Right atrium auricular region (tissue), 2 donors: ENCODE results near the gene DLX6. TPM values are rescaled to one million over a fixed set of nuclear protein-coding genes. Genes with fewer than 3 reads are reported as not detected.
A peak's percentile ranks its signal among the peaks of the same experiment; 100 is the strongest.

ENCODE experiments used
- DNase-seq: peaks from one replicate; pipeline ENCODE4 v3.0.0-alpha.2; 2019; ENCODE audit warnings: low spot score
- H3K27ac ChIP-seq, 2 donors: fragments of 200-600 bp; sonication (generic); 1 replicate in 1 of 2; 2 replicates in 1 of 2; pipeline ENCODE4 v1.5.1; 2016 to 2019
- H3K27me3 ChIP-seq, 2 donors: fragments of 200-600 bp; sonication (generic); one replicate each; pipeline versions ENCODE4 v1.5.1 to v1.6.0; 2017 to 2019
- H3K36me3 ChIP-seq: fragments of 200-600 bp; sonication (generic); one replicate; pipeline ENCODE4 v1.5.1; 2016
- H3K4me1 ChIP-seq, 2 donors: fragments of 200-600 bp; sonication (generic); one replicate each; pipeline versions ENCODE4 v1.5.1 to v1.6.0; 2017 to 2019
- H3K4me3 ChIP-seq, 2 donors: fragments of 200-600 bp; sonication (generic); 1 replicate in 1 of 2; 2 replicates in 1 of 2; pipeline ENCODE4 v1.5.1; 2017 to 2019; ENCODE audit warnings: mild to moderate bottlenecking in 1 of 2, moderate library complexity in 1 of 2
- H3K9me3 ChIP-seq, 2 donors: fragments of 200-600 bp; sonication (generic); one replicate each; pipeline ENCODE4 v1.5.1; 2019
- total RNA-seq, 2 donors: library from RNA; depleted of rRNA; stranded (reverse); fragments of >200 nt; gene quantifications; one replicate each; pipeline ENCODE4 v1.1.0, GENCODE V29; 2016
- TF ChIP-seq, protein P1 (sequence below), 2 donors: fragments of 200-600 bp; sonication (generic); IDR thresholded peaks; one replicate each; pipeline ENCODE4 v1.5.1; 2019; ENCODE audit warnings: antibody characterized with exemption in 2 of 2

The DLX6 gene
- total RNA-seq, 2 donors from 2014 or later = not detected

DNA sequence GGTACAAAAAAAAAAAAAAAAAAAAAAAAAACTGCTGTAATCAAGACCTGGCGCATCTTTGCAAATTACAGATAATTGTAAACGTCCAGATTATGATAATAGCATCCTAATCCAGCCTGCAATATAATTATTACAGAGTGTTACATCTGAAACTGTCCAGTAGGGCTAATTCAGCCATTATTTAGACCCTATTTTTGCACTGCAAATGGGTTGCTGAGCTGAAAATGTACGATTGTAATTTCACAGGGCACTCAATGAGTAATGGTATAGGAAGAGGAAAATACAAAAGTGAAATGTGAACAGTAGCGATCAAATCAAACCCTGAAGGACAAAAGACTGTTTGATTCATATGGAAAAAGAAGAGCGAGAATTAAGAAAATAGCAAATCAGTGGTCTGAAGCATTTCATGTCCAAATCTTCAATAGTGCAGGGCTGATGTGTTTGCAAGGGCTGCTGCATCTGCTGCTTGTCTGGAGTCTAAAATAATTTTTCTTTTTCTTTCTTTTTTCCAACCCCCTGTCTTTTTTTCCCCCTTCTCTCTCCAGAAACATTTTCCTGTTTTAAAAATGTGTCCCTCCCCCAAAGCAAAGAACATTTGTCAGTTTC, 8.9 kb downstream of the DLX6 start:
- H3K36me3 ChIP-seq = no peaks in the 10 kb centered on the region
- H3K9me3 ChIP-seq = no peaks in the 10 kb centered on the region
- peaks cover 0 to 14% of the 10 kb centered on the region in 2 donors for H3K4me1 ChIP-seq
- peaks cover 58 to 75% of the 10 kb centered on the region in 2 donors for H3K27me3 ChIP-seq
- H3K27ac ChIP-seq = no peak overlapping the region
- H3K4me3 ChIP-seq = no peak overlapping the region
- no peak for DNase-seq
- TF ChIP-seq, protein P1, sequence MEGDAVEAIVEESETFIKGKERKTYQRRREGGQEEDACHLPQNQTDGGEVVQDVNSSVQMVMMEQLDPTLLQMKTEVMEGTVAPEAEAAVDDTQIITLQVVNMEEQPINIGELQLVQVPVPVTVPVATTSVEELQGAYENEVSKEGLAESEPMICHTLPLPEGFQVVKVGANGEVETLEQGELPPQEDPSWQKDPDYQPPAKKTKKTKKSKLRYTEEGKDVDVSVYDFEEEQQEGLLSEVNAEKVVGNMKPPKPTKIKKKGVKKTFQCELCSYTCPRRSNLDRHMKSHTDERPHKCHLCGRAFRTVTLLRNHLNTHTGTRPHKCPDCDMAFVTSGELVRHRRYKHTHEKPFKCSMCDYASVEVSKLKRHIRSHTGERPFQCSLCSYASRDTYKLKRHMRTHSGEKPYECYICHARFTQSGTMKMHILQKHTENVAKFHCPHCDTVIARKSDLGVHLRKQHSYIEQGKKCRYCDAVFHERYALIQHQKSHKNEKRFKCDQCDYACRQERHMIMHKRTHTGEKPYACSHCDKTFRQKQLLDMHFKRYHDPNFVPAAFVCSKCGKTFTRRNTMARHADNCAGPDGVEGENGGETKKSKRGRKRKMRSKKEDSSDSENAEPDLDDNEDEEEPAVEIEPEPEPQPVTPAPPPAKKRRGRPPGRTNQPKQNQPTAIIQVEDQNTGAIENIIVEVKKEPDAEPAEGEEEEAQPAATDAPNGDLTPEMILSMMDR (IDR thresholded peaks at IDR 0.05) = no peak

DNA sequence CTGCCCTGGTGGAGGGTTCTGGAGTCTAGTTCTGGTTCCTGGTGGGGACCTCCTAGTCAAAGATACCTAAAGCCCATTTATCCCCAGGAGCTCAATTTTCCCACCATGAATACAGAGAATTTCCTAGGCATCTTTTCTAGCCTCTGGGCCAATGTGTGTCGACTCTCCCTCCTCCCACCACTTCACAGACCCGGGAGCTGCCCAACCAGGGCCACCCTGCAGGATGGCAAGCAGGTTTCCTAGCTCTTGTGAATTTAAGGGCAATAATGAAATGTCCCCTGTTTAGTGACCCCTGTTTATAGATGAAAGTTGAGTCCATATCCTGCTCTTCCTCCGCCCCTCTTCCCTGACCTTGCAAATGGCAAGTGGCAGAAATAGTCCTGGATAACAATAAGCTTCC, 9.9 kb downstream of the DLX6 start:
- DNase-seq = no peak
- TF ChIP-seq, protein P1 (IDR thresholded peaks at IDR 0.05) = no peak
- H3K4me3 ChIP-seq = no peak overlapping the region
- peaks cover 0 to 14% of the 10 kb centered on the region in 2 donors for H3K4me1 ChIP-seq
- H3K36me3 ChIP-seq = no peaks in the 10 kb centered on the region
- H3K27me3 ChIP-seq = peaks cover 57 to 75% of the 10 kb centered on the region in 2 donors
- H3K27ac ChIP-seq = no peak overlapping the region
- no peaks in the 10 kb centered on the region for H3K9me3 ChIP-seq

DNA sequence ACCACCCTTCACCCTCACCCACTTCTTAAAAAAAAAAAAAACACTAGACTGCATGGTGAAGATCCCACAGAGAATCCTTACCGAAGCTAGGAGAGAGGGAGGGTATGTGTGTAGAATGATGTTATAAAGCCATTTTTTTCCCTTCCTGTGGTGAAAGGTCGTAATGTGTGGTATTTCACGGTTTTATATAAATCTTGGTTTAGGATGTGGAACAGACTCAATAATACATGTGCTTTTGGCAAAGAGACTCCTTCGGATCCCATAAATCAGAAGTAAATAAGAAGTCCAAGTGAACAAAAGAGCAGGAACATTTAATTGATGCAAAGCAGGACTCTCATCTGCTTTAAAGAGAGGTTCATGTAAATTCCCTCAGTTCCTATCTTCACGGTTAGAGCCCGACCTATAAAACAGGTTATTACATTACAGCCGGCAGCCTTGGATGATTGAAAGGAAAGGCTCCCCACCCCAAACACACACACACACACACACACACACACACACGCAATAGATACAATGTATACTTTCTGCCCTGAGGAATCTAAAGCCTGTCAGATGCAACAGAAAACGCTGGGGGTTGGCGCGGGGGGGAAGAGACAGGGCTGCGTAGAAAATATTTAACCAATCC, 10.5 kb downstream of the DLX6 start:
- Histone ChIP-seq H3K4me1 (peaks cover 0 to 18% of the 10 kb centered on the region in 2 donors), H3K4me3 (peak overlapping the region in 1 of 2 donors; percentile 0), H3K27ac (no peak overlapping the region), H3K9me3 (no peaks in the 10 kb centered on the region), H3K27me3 (peaks cover 60 to 81% of the 10 kb centered on the region in 2 donors), H3K36me3 (no peaks in the 10 kb centered on the region)
- TF ChIP-seq, protein P1 (IDR thresholded peaks at IDR 0.05) = no peak
- no peak for DNase-seq

DNA sequence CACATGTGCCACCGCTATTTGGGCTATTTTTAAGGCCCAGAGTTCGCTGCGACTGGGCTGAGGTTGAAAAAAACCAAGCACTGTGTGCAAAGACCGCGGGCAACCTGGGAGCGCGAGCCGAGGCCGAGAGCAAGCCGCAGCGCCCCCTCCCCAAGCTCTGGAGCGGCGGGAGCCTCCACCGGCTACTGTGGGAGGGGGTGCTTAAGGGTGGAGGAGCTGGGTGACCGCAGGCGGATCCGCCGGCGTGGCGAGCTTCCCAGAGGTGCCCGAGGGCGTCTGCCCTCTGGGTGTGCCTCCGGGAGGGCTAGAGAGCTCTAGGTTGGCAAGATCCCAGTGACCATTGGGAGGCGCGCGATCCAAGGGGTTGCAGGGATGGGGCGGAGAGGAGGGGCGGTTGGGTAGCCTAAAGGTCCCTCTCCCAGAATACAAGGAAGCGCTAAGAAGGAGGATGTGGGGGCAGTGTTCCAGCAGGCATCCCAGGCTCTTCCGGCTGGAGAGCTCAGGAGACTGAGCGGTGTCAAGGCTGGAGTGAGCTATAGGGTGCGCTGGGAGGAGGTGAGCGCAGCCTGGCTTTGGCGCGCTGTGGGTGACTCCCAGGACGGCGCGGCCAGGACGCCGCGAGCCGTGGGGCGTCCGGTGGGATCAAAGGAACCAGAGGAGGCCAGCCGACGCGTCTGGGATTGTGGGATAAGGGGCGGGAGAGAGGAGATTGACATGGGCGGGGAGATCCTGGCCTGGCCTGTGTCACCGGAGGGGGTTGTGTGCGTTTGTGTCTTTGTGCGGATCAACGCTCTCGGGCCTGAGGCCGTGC, 11.2 kb downstream of the DLX6 start:
- H3K4me1 ChIP-seq = peaks cover 0 to 25% of the 10 kb centered on the region in 2 donors
- no peaks in the 10 kb centered on the region for H3K9me3 ChIP-seq
- peaks cover 63 to 88% of the 10 kb centered on the region in 2 donors for H3K27me3 ChIP-seq
- DNase-seq = no peak
- H3K27ac ChIP-seq = no peak overlapping the region
- H3K4me3 ChIP-seq = peak overlapping the region in 1 of 2 donors; percentile 0
- H3K36me3 ChIP-seq = no peaks in the 10 kb centered on the region
- TF ChIP-seq, protein P1 (IDR thresholded peaks at IDR 0.05) = no peak

DNA sequence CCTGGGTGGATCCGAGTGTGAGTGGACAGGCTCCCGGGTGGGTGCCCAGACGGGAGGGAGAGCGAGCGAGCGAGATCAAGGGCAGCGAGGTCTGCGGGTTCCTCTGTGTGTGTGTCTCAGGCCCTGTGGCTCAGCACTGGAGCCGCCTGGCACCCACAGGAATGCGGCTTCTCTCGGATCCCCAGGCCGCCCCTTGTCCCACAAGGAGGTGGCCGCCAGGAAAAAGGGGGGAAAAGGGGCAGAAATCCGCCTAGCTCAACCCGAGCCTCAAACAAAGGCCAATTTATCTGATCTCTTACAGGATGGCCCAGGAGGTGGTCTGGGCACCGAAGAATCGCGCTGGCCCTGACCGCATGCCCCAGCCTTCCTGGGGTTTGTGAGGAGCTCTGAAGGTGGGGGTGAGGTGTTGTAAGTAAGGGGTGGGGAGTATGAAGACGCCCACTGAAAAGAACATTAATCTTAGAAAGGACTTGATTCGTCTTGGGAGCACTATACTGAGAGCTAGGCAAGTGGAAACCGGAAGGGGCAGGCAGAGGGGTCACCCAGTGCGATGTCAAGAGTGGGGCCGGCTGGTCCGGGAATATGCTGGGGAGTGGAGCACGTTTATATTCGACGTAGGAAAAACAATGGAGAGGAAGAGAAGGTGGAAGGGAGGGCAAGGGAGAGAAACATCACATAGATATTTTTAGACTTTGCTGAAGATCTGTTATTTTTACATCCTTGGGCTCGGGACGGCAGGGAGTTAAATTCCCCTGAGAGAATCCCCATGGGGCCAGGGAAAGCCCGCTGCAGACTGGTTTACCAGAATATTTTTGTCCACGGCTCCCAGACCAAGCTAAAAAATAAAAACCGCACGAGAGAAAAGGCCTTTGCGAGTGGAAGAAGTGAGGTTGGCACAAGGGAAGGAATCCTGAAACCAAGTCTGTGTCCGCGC, 12.1 kb downstream of the DLX6 start:
- TF ChIP-seq, protein P1 (IDR thresholded peaks at IDR 0.05) = no peak
- Histone ChIP-seq H3K9me3 (no peaks in the 10 kb centered on the region), H3K4me3 (no peak overlapping the region), H3K4me1 (peaks cover 0 to 28% of the 10 kb centered on the region in 2 donors), H3K27me3 (peaks cover 64 to 91% of the 10 kb centered on the region in 2 donors), H3K36me3 (no peaks in the 10 kb centered on the region), H3K27ac (no peak overlapping the region)
- DNase-seq = no peak
